Astrocyte (in vitro differentiated cells and primary cell): Measurements from ENCODE around the gene SECISBP2. TPM values are rescaled to one million over a fixed set of nuclear protein-coding genes. Genes with fewer than 3 reads are reported as not detected.
A peak's percentile ranks its signal among the peaks of the same experiment; 100 is the strongest.

Experiments
- DNase-seq: peaks from one replicate; pipeline ENCODE4 v3.0.0-alpha.2; 2010; ENCODE audit warnings: low read depth
- FAIRE-seq: peaks from 2 replicates; lab custom pipeline; 2011; peaks lifted over from hg19 to GRCh38; lab: Jason Lieb, UNC
- H2AFZ ChIP-seq: 2 replicates; pipeline ENCODE4 v1.6.0; 2012; ENCODE audit warnings: low read depth, low read length, inconsistent platforms
- H3K27ac ChIP-seq: 2 replicates; pipeline ENCODE4 v1.5.1; 2011; ENCODE audit warnings: low read depth, low read length, inconsistent platforms
- H3K27me3 ChIP-seq: 2 replicates; pipeline ENCODE4 v1.6.0; 2011; ENCODE audit warnings: low read length, inconsistent platforms; ENCODE audit not compliant: insufficient read depth
- H3K36me3 ChIP-seq: 2 replicates; pipeline ENCODE4 v1.5.1; 2011; ENCODE audit warnings: low read length, inconsistent platforms; ENCODE audit not compliant: insufficient read depth
- H3K4me1 ChIP-seq: 2 replicates; pipeline ENCODE4 v1.5.1; 2011; ENCODE audit warnings: low read length, inconsistent platforms; ENCODE audit not compliant: insufficient read depth
- H3K4me2 ChIP-seq: 2 replicates; pipeline ENCODE4 v1.6.0; 2012; ENCODE audit warnings: low read length, inconsistent platforms
- H3K4me3 ChIP-seq: 2 replicates; pipeline ENCODE4 v1.5.1; 2011; ENCODE audit warnings: low read depth, mild to moderate bottlenecking, low read length, inconsistent platforms; ENCODE audit not compliant: insufficient read depth
- H3K79me2 ChIP-seq: 2 replicates; pipeline ENCODE4 v1.6.0; 2012; ENCODE audit warnings: mild to moderate bottlenecking, low read length, inconsistent platforms; ENCODE audit not compliant: insufficient read depth
- H3K9ac ChIP-seq: 2 replicates; pipeline ENCODE4 v1.6.0; 2012; ENCODE audit warnings: mild to moderate bottlenecking, low read length, inconsistent platforms
- H3K9me3 ChIP-seq: 2 replicates; pipeline ENCODE4 v1.5.1; 2012; ENCODE audit warnings: low read depth, mild to moderate bottlenecking, low read length, inconsistent platforms; ENCODE audit not compliant: insufficient read depth
- H4K20me1 ChIP-seq: 2 replicates; pipeline ENCODE4 v1.6.0; 2012; ENCODE audit warnings: low read length, inconsistent platforms; ENCODE audit not compliant: insufficient read depth
- H3K27ac Mint-ChIP-seq: one replicate; pipeline ENCODE4 v1.8.0; 2021; ENCODE audit warnings: mild to moderate bottlenecking, mixed read lengths; ENCODE audit not compliant: unreplicated experiment
- H3K27me3 Mint-ChIP-seq: one replicate; pipeline ENCODE4 v1.8.0; 2021; ENCODE audit warnings: low read depth, mixed read lengths; ENCODE audit not compliant: unreplicated experiment
- H3K36me3 Mint-ChIP-seq: one replicate; pipeline ENCODE4 v1.8.0; 2021; ENCODE audit warnings: low read depth, mixed read lengths; ENCODE audit not compliant: unreplicated experiment
- H3K4me1 Mint-ChIP-seq: one replicate; pipeline ENCODE4 v1.8.0; 2021; ENCODE audit warnings: low read depth, mixed read lengths; ENCODE audit not compliant: unreplicated experiment
- H3K4me3 Mint-ChIP-seq: one replicate; pipeline ENCODE4 v1.8.0; 2021; ENCODE audit warnings: mild to moderate bottlenecking, moderate library complexity, mixed read lengths; ENCODE audit not compliant: unreplicated experiment
- H3K9me3 Mint-ChIP-seq: one replicate; pipeline ENCODE4 v1.8.0; 2021; ENCODE audit warnings: mild to moderate bottlenecking, mixed read lengths; ENCODE audit not compliant: unreplicated experiment
- CTCF ChIP-seq: IDR thresholded peaks from 2 replicates; pipeline ENCODE4 v1.5.1; 2011; ENCODE audit warnings: low read depth, mild to moderate bottlenecking, inconsistent platforms, low read length, moderate library complexity; ENCODE audit not compliant: insufficient read depth
- EZH2 ChIP-seq: IDR thresholded peaks from 2 replicates; pipeline ENCODE4 v1.6.1; 2012; ENCODE audit warnings: mild to moderate bottlenecking, low read length, inconsistent platforms; ENCODE audit not compliant: insufficient read depth
- total RNA-seq: library from RNA; stranded (reverse); gene quantifications from 2 replicates; pipeline ENCODE4 v1.2.1, GENCODE V29; 2021

The SECISBP2 gene
- total RNA-seq, 1 donor from 2014 or later: 19.0 TPM

DNA sequence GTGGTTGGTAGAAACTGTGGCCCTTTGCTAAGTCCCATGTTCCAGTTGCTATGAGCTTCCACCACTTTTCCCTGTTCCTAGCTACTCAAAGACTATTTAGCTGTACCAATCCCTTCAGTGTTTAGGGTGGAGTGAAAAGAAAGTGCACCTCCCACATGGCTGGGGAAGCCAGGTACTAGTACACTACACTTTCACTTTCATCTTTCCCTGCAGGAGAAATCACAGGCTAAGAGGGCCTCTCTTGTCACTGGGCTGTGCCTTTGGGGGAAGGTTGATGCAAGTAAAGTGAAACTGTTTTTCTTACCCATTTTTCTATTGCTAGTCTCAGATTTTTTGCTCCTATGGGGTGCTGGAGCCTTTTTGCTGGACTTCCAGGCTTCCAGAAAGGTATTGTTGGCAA, 40.8 kb upstream of the SECISBP2 start:
- H3K9me3 Mint-ChIP-seq: peaks cover 30% of the 10 kb centered on the region
- Histone ChIP-seq H3K27me3 (no peaks in the 10 kb centered on the region), H3K4me3 (no peak overlapping the region), H3K9ac (no peak overlapping the region), H3K27ac (no peak overlapping the region), H3K4me1 (peaks cover 4% of the 10 kb centered on the region), H3K79me2 (no peaks in the 10 kb centered on the region), H3K9me3 (no peaks in the 10 kb centered on the region), H3K4me2 (no peak overlapping the region), H4K20me1 (no peaks in the 10 kb centered on the region), H2AFZ (no peak overlapping the region), H3K36me3 (no peaks in the 10 kb centered on the region)
- TF ChIP-seq CTCF (no peak), EZH2 (no peak)
- no peak overlapping the region for H3K4me3 Mint-ChIP-seq
- no peak for FAIRE-seq
- H3K36me3 Mint-ChIP-seq: peaks cover 5% of the 10 kb centered on the region
- no peak overlapping the region for H3K27ac Mint-ChIP-seq
- H3K4me1 Mint-ChIP-seq: peaks cover 3% of the 10 kb centered on the region
- peaks cover 3% of the 10 kb centered on the region for H3K27me3 Mint-ChIP-seq
- peak; percentile 9 for DNase-seq

GRCh38 chr9:89278551-89278950, 39.7 kb upstream of the SECISBP2 start:
- Mint-ChIP-seq H3K27ac (no peak overlapping the region), H3K9me3 (peaks cover 23% of the 10 kb centered on the region), H3K27me3 (peaks cover 3% of the 10 kb centered on the region), H3K4me3 (no peak overlapping the region), H3K4me1 (peaks cover 3% of the 10 kb centered on the region), H3K36me3 (peaks cover 5% of the 10 kb centered on the region)
- Histone ChIP-seq H3K27me3 (no peaks in the 10 kb centered on the region), H3K4me2 (no peak overlapping the region), H3K79me2 (no peaks in the 10 kb centered on the region), H3K9ac (no peak overlapping the region), H3K4me3 (no peak overlapping the region), H4K20me1 (no peaks in the 10 kb centered on the region), H3K4me1 (peaks cover 4% of the 10 kb centered on the region), H3K9me3 (no peaks in the 10 kb centered on the region), H2AFZ (no peak overlapping the region), H3K36me3 (no peaks in the 10 kb centered on the region), H3K27ac (no peak overlapping the region)
- DNase-seq (no peak), FAIRE-seq (no peak)
- TF ChIP-seq CTCF (no peak), EZH2 (no peak)

- TF ChIP-seq CTCF: peak; percentile 89
- TF ChIP-seq EZH2: no peak
- H3K4me3 Mint-ChIP-seq: no peak overlapping the region
- Histone ChIP-seq H3K27me3 (no peaks in the 10 kb centered on the region), H3K4me3 (no peak overlapping the region), H4K20me1 (no peaks in the 10 kb centered on the region), H3K79me2 (no peaks in the 10 kb centered on the region), H3K27ac (no peak overlapping the region), H3K9ac (no peak overlapping the region), H2AFZ (no peak overlapping the region), H3K4me2 (no peak overlapping the region), H3K36me3 (no peaks in the 10 kb centered on the region), H3K4me1 (peaks cover 4% of the 10 kb centered on the region), H3K9me3 (no peaks in the 10 kb centered on the region)
- peaks cover 3% of the 10 kb centered on the region for H3K27me3 Mint-ChIP-seq
- H3K27ac Mint-ChIP-seq: no peak overlapping the region
- H3K36me3 Mint-ChIP-seq: peaks cover 2% of the 10 kb centered on the region
- DNase-seq: peak; percentile 38
- H3K4me1 Mint-ChIP-seq: peaks cover 3% of the 10 kb centered on the region
- peaks cover 19% of the 10 kb centered on the region for H3K9me3 Mint-ChIP-seq
- FAIRE-seq: peak; percentile 20
These were observed 39.1 kb upstream of the SECISBP2 start for GRCh38 chr9:89278997-89279739.
